ENCODE data around the gene E2F8. TPM values are rescaled to one million over a fixed set of nuclear protein-coding genes. Genes with fewer than 3 reads are reported as not detected.

The E2F8 gene
- polyA plus RNA-seq, 1 of the 3 experiments (the other 2 are of a cell fraction) = 2.7 TPM

DNA sequence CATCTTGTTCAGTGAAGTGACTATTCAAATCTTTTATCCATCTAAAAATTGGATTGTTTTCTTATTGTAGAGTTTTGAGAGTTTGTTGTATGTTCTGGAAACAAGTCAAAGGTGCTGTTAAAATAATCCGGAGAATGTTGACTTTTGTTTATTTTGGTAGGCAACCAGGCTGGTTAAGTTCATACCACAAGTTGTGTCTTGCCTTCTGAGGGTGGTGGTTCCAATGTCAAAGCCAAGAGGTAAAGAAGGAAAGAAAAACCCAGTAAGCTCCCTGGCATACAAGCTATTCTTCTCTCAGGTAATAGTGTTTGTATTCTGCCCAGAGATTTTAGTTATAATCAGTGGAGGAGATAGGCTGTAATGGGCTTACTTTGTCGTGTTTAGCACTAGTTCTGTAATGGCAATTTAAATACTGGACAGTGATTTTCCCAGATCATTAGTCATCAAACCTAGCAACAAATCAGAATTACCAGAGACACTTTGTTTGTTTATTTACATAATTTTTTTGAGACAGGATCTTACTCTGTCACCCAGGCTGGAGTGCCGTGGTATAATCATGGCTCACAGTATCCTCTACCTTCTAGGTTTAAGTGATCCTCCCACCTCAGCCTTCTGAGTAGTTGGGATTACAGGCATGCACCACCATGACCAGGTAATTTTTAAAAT is 23.9 kb downstream of the E2F8 start:
- Histone ChIP-seq H3K36me3 (replicated peaks in 1 of 2; ENCODE audit: control insufficient read depth in 1 of 2, insufficient read depth in 2 of 2, low read length in 1 of 2) (no peaks in the 10 kb centered on the region), H3K4me3 (ENCODE audit: low read depth in 2 of 2, low read length in 1 of 2) (no peak overlapping the region), H3F3A (replicated peaks; ENCODE audit: insufficient read depth) (no peaks in the 10 kb centered on the region), H4K20me1 (ENCODE audit: insufficient read depth) (no peaks in the 10 kb centered on the region), H3K79me2 (ENCODE audit: insufficient read depth) (no peaks in the 10 kb centered on the region), H3K9me3 (no peaks in the 10 kb centered on the region), H3K4me2 (no peak overlapping the region), H3K9me2 (no peaks in the 10 kb centered on the region), H3K27ac (ENCODE audit: low read depth in 2 of 2, low read length in 1 of 2) (no peak overlapping the region), H3K4me1 (ENCODE audit: control insufficient read depth in 1 of 2, insufficient read depth in 2 of 2, low read depth in 1 of 2, low read length in 1 of 2) (peaks cover 0 to 6% of the 10 kb centered on the region in 2 experiments; a peak in 1 of 4 replicates), H3K27me3 (ENCODE audit: insufficient read depth) (no peaks in the 10 kb centered on the region), H3K9ac (no peak overlapping the region), H2AFZ (ENCODE audit: low read depth) (no peak overlapping the region)
- DNase-seq = no peak
- no peak for TF ChIP-seq TEAD4 (IDR thresholded peaks at IDR 0.05; ENCODE audit: borderline replicate concordance, insufficient read depth)
- TF ChIP-seq POLR2AphosphoS5 (IDR thresholded peaks at IDR 0.05; ENCODE audit: low read depth, low read length) = no peak
- no peak for TF ChIP-seq RCOR1 (IDR thresholded peaks at IDR 0.05; ENCODE audit: low read length)
- TF ChIP-seq, protein P1, sequence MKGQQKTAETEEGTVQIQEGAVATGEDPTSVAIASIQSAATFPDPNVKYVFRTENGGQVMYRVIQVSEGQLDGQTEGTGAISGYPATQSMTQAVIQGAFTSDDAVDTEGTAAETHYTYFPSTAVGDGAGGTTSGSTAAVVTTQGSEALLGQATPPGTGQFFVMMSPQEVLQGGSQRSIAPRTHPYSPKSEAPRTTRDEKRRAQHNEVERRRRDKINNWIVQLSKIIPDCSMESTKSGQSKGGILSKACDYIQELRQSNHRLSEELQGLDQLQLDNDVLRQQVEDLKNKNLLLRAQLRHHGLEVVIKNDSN (IDR thresholded peaks at IDR 0.05; ENCODE audit: borderline replicate concordance, low read depth) = no peak
- no peak for TF ChIP-seq RFX5 (IDR thresholded peaks at IDR 0.05; ENCODE audit: low read length)
- no peak for TF ChIP-seq TAF1 (IDR thresholded peaks at IDR 0.05; ENCODE audit: borderline replicate concordance, low read depth, low read length)
- TF ChIP-seq, protein P2, sequence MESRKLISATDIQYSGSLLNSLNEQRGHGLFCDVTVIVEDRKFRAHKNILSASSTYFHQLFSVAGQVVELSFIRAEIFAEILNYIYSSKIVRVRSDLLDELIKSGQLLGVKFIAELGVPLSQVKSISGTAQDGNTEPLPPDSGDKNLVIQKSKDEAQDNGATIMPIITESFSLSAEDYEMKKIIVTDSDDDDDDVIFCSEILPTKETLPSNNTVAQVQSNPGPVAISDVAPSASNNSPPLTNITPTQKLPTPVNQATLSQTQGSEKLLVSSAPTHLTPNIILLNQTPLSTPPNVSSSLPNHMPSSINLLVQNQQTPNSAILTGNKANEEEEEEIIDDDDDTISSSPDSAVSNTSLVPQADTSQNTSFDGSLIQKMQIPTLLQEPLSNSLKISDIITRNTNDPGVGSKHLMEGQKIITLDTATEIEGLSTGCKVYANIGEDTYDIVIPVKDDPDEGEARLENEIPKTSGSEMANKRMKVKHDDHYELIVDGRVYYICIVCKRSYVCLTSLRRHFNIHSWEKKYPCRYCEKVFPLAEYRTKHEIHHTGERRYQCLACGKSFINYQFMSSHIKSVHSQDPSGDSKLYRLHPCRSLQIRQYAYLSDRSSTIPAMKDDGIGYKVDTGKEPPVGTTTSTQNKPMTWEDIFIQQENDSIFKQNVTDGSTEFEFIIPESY (IDR thresholded peaks at IDR 0.05; ENCODE audit: borderline replicate concordance, low read depth) = no peak
- no peak for TF ChIP-seq TCF12 (IDR thresholded peaks at IDR 0.05)
- no peak for TF ChIP-seq FOXM1 (IDR thresholded peaks at IDR 0.05; ENCODE audit: low read depth)
- TF ChIP-seq NFIC (IDR thresholded peaks at IDR 0.05; ENCODE audit: borderline replicate concordance) = no peak
- TF ChIP-seq, protein P3, sequence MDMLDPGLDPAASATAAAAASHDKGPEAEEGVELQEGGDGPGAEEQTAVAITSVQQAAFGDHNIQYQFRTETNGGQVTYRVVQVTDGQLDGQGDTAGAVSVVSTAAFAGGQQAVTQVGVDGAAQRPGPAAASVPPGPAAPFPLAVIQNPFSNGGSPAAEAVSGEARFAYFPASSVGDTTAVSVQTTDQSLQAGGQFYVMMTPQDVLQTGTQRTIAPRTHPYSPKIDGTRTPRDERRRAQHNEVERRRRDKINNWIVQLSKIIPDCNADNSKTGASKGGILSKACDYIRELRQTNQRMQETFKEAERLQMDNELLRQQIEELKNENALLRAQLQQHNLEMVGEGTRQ (IDR thresholded peaks at IDR 0.05; ENCODE audit: borderline replicate concordance, low read depth, low read length) = no peak
- TF ChIP-seq SIN3A (IDR thresholded peaks at IDR 0.05; ENCODE audit: borderline replicate concordance, low read depth, low read length) = no peak
- no peak for TF ChIP-seq EZH2phosphoT487 (IDR thresholded peaks at IDR 0.05; ENCODE audit: borderline replicate concordance, low read depth)
- TF ChIP-seq, protein P4, sequence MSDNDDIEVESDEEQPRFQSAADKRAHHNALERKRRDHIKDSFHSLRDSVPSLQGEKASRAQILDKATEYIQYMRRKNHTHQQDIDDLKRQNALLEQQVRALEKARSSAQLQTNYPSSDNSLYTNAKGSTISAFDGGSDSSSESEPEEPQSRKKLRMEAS (IDR thresholded peaks at IDR 0.05; ENCODE audit: low read depth) = no peak
- TF ChIP-seq, protein P5, sequence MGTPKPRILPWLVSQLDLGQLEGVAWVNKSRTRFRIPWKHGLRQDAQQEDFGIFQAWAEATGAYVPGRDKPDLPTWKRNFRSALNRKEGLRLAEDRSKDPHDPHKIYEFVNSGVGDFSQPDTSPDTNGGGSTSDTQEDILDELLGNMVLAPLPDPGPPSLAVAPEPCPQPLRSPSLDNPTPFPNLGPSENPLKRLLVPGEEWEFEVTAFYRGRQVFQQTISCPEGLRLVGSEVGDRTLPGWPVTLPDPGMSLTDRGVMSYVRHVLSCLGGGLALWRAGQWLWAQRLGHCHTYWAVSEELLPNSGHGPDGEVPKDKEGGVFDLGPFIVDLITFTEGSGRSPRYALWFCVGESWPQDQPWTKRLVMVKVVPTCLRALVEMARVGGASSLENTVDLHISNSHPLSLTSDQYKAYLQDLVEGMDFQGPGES (IDR thresholded peaks at IDR 0.05; ENCODE audit: low read depth, low read length) = no peak
- TF ChIP-seq JUND (IDR thresholded peaks at IDR 0.05) = no peak
- TF ChIP-seq ELF1 (IDR thresholded peaks at IDR 0.05) = no peak
- ChIA-PET POLR2A (no interaction called here), CTCF (interaction anchor here (3.6 kb wide), 1 partner anchor 42 kb away, joined by 13 read pairs; no protein-coding TSS in a partner anchor)
- 48% methylated on average over 3 of the region's 3 CpGs for WGBS (ENCODE audit: low lambda C conversion rate)
